Astrocyte of the spinal cord (primary cell): ENCODE measurements around the gene HUNK.

ENCODE experiments used
- DNase-seq: peaks from one replicate; pipeline ENCODE4 v3.0.0; 2011; ENCODE audit warnings: low read depth, low spot score
- H3K4me3 ChIP-seq: 2 replicates; pipeline ENCODE4 v1.5.1; 2011; ENCODE audit warnings: low read depth, mild to moderate bottlenecking, low read length, moderate library complexity
- CTCF ChIP-seq: IDR thresholded peaks from 2 replicates; pipeline ENCODE4 v1.5.1; 2012; ENCODE audit warnings: low read depth, mild to moderate bottlenecking, low read length, inconsistent platforms
- in situ Hi-C: cut with HindIII; loops from 2 replicates; pipeline ENCODE4 v1.10.0; 2017; ENCODE audit warnings: low sequenced_read_pairs

The HUNK gene

GRCh38 chr21:31986035-31986856 lies 113.4 kb downstream of the HUNK start:
- no peak overlapping the region for H3K4me3 ChIP-seq
- no peak for TF ChIP-seq CTCF
- no peak for DNase-seq
- in situ Hi-C loops: no loop called here

GRCh38 chr21:31987696-31988095 lies 114.9 kb downstream of the HUNK start:
- in situ Hi-C loops: no loop called here
- TF ChIP-seq CTCF: no peak
- no peak for DNase-seq
- no peak overlapping the region for H3K4me3 ChIP-seq

GRCh38 chr21:31988492-31989290 lies 115.9 kb downstream of the HUNK start:
- no peak overlapping the region for H3K4me3 ChIP-seq
- no peak for TF ChIP-seq CTCF
- in situ Hi-C loops: no loop called here
- no peak for DNase-seq

GRCh38 chr21:31991356-31992331 lies 118.8 kb downstream of the HUNK start:
- H3K4me3 ChIP-seq: no peak overlapping the region
- in situ Hi-C loops: no loop called here
- no peak for DNase-seq
- no peak for TF ChIP-seq CTCF

GRCh38 chr21:31992391-31992790 lies 119.6 kb downstream of the HUNK start:
- no peak overlapping the region for H3K4me3 ChIP-seq
- no peak for TF ChIP-seq CTCF
- no peak for DNase-seq
- in situ Hi-C loops: no loop called here
